ENCODE results near the gene ECT2L. TPM values are rescaled to one million over a fixed set of nuclear protein-coding genes. Genes with fewer than 3 reads are reported as not detected.

ECT2L gene
- total RNA-seq (2014; rRNA removed; shearing (Covaris generic)) = not detected in 2 replicates
- not detected in 2 replicates for polyA plus RNA-seq (2015; cell fraction: cytosol; rRNA removed)
- polyA plus RNA-seq (2015; cell fraction: nucleus; rRNA removed) = not detected in 2 replicates

- no peak for DNase-seq (ENCODE audit: low read depth)
Observed at GRCh38 chr6:138795809-138796603, at the start of gene ECT2L. ECT2L (plus strand) TSS chr6:138796087; CDS start chr6:138813275, 17,188 bp downstream.

- DNase-seq (ENCODE audit: low read depth) = no peak
Observed at GRCh38 chr6:138752017-138752416, 43.9 kb upstream of the ECT2L start.

- DNase-seq (ENCODE audit: low read depth) = no peak
Observed at GRCh38 chr6:138757136-138757535, 38.8 kb upstream of the ECT2L start.

GRCh38 chr6:138765896-138766655 is 29.8 kb upstream of the ECT2L start:
- peak; percentile 18 for DNase-seq (ENCODE audit: low read depth)

- DNase-seq (ENCODE audit: low read depth) = no peak
Observed at GRCh38 chr6:138769102-138769676, 26.7 kb upstream of the ECT2L start.

GRCh38 chr6:138772596-138773176 is 23.2 kb upstream of the ECT2L start:
- no peak for DNase-seq (ENCODE audit: low read depth)

GRCh38 chr6:138773177-138774091 is 22.5 kb upstream of the ECT2L start, which contains the start of gene CCDC28A:
CCDC28A (plus strand) TSS chr6:138773769; CDS start chr6:138776121, 2,352 bp downstream.
- peak; percentile 94 for DNase-seq (ENCODE audit: low read depth)

- no peak for DNase-seq (ENCODE audit: low read depth)
Observed at GRCh38 chr6:138774370-138774769, 21.5 kb upstream of the ECT2L start.

- no peak for DNase-seq (ENCODE audit: low read depth)
Observed at GRCh38 chr6:138776659-138777058, 19.2 kb upstream of the ECT2L start.

- no peak for DNase-seq (ENCODE audit: low read depth)
Observed at GRCh38 chr6:138778331-138778730, 17.6 kb upstream of the ECT2L start.

GRCh38 chr6:138782243-138782642 is 13.6 kb upstream of the ECT2L start:
- no peak for DNase-seq (ENCODE audit: low read depth)

- DNase-seq (ENCODE audit: low read depth) = no peak
Observed at GRCh38 chr6:138785079-138785478, 10.8 kb upstream of the ECT2L start.

GRCh38 chr6:138785980-138786379 is 9.9 kb upstream of the ECT2L start:
- no peak for DNase-seq (ENCODE audit: low read depth)

GRCh38 chr6:138787138-138787537 is 8.7 kb upstream of the ECT2L start:
- no peak for DNase-seq (ENCODE audit: low read depth)

GRCh38 chr6:138796771-138797170 is 884 bp downstream of the ECT2L start:
- no peak for DNase-seq (ENCODE audit: low read depth)

- DNase-seq (ENCODE audit: low read depth) = no peak
Observed at GRCh38 chr6:138797806-138798446, 2.0 kb downstream of the ECT2L start.

GRCh38 chr6:138800377-138801150 is 4.7 kb downstream of the ECT2L start:
- DNase-seq (ENCODE audit: low read depth) = no peak

GRCh38 chr6:138803331-138803730 is 7.4 kb downstream of the ECT2L start:
- no peak for DNase-seq (ENCODE audit: low read depth)

GRCh38 chr6:138803861-138804260 is 8.0 kb downstream of the ECT2L start:
- DNase-seq (ENCODE audit: low read depth) = no peak
